Measurements from ENCODE around the gene CATSPER1. TPM values are rescaled to one million over a fixed set of nuclear protein-coding genes. Genes with fewer than 3 reads are reported as not detected.

Gene CATSPER1
- total RNA-seq, 1 donor, result not detected

GRCh38 chr11:65982824-65983588 lies 43.3 kb downstream of the CATSPER1 start:
- no peak overlapping the region for H3K27ac ChIP-seq (ENCODE audit: low read depth, low read length)
- H3K4me2 ChIP-seq (ENCODE audit: insufficient read depth, low read length), result no peak overlapping the region
- H3K27me3 ChIP-seq (ENCODE audit: insufficient read depth, low read length), result no peaks in the 10 kb centered on the region
- DNase-seq (ENCODE audit: insufficient read length, low spot score, missing footprints), result peak; percentile 56
- TF ChIP-seq CTCF (IDR thresholded peaks at IDR 0.05; ENCODE audit: extremely low read depth, low read depth, low read length), result no peak
- no peak overlapping the region for H3K4me3 ChIP-seq (ENCODE audit: insufficient read depth, low read length)
- no peaks in the 10 kb centered on the region for H3K4me1 ChIP-seq (ENCODE audit: insufficient read depth, low read length)
- no peaks in the 10 kb centered on the region for H4K20me1 ChIP-seq (ENCODE audit: insufficient read depth, low read length)
- H3K36me3 ChIP-seq (ENCODE audit: insufficient read depth, low read length), result peaks cover 18% of the 10 kb centered on the region
- no peak overlapping the region for H2AFZ ChIP-seq (ENCODE audit: low read length)
- H3K79me2 ChIP-seq (ENCODE audit: insufficient read depth, low read length), result no peaks in the 10 kb centered on the region
- no peaks in the 10 kb centered on the region for H3K9me3 ChIP-seq (ENCODE audit: low read depth, low read length)

- Histone ChIP-seq H3K4me2 (ENCODE audit: insufficient read depth, low read length) (no peak overlapping the region), H3K79me2 (ENCODE audit: insufficient read depth, low read length) (no peaks in the 10 kb centered on the region), H3K9me3 (ENCODE audit: low read depth, low read length) (no peaks in the 10 kb centered on the region), H3K4me1 (ENCODE audit: insufficient read depth, low read length) (no peaks in the 10 kb centered on the region), H3K36me3 (ENCODE audit: insufficient read depth, low read length) (peaks cover 25% of the 10 kb centered on the region), H3K27me3 (ENCODE audit: insufficient read depth, low read length) (no peaks in the 10 kb centered on the region), H4K20me1 (ENCODE audit: insufficient read depth, low read length) (no peaks in the 10 kb centered on the region), H3K27ac (ENCODE audit: low read depth, low read length) (no peak overlapping the region), H2AFZ (ENCODE audit: low read length) (no peak overlapping the region), H3K4me3 (ENCODE audit: insufficient read depth, low read length) (no peak overlapping the region)
- DNase-seq (ENCODE audit: insufficient read length, low spot score, missing footprints), result peak; percentile 54
- TF ChIP-seq CTCF (IDR thresholded peaks at IDR 0.05; ENCODE audit: extremely low read depth, low read depth, low read length), result no peak
Measured at GRCh38 chr11:65981972-65982823, 44.1 kb downstream of the CATSPER1 start.

GRCh38 chr11:65981101-65981740 lies 45.1 kb downstream of the CATSPER1 start:
- H2AFZ ChIP-seq (ENCODE audit: low read length), result no peak overlapping the region
- H3K79me2 ChIP-seq (ENCODE audit: insufficient read depth, low read length), result no peaks in the 10 kb centered on the region
- no peak overlapping the region for H3K27ac ChIP-seq (ENCODE audit: low read depth, low read length)
- H3K4me1 ChIP-seq (ENCODE audit: insufficient read depth, low read length), result no peaks in the 10 kb centered on the region
- peaks cover 35% of the 10 kb centered on the region for H3K36me3 ChIP-seq (ENCODE audit: insufficient read depth, low read length)
- no peaks in the 10 kb centered on the region for H3K9me3 ChIP-seq (ENCODE audit: low read depth, low read length)
- DNase-seq (ENCODE audit: insufficient read length, low spot score, missing footprints), result peak; percentile 59
- no peak overlapping the region for H3K4me2 ChIP-seq (ENCODE audit: insufficient read depth, low read length)
- H3K27me3 ChIP-seq (ENCODE audit: insufficient read depth, low read length), result no peaks in the 10 kb centered on the region
- TF ChIP-seq CTCF (IDR thresholded peaks at IDR 0.05; ENCODE audit: extremely low read depth, low read depth, low read length), result no peak
- no peaks in the 10 kb centered on the region for H4K20me1 ChIP-seq (ENCODE audit: insufficient read depth, low read length)
- H3K4me3 ChIP-seq (ENCODE audit: insufficient read depth, low read length), result no peak overlapping the region
